HepG2 (cell line): ENCODE data around the gene CDK2. TPM values are rescaled to one million over a fixed set of nuclear protein-coding genes. Genes with fewer than 3 reads are reported as not detected.
"Not testable (repeated sequence)": the region's sequence is repeated elsewhere in the genome, so short reads cannot be mapped to it uniquely, and the experiment has no call there.

Experiments
- ATAC-seq: fragments of 200-7000 bp; cut with Tn5 transposase; 3 replicates; pipeline ENCODE4 v1.9.1; 2020; ENCODE audit warnings: mild to moderate bottlenecking, moderate library complexity
- BruUV-seq: library from RNA; stranded (reverse); fragments of 400-500 nt; replicated peaks from 2 replicates; lab custom pipeline; 2021; lab: Mats Ljungman, UMichigan
- CTCF ChIA-PET: fragments of 300-600 bp; formaldehyde crosslinking; extraction: SDS; loops from one replicate; lab custom pipeline; 2021; ENCODE audit warnings: low total read pairs, inconsistent platforms, low intra/inter-chr PET ratio; lab: Yijun Ruan, JAX
- POLR2A ChIA-PET: fragments of 350-600 bp; sonication (Branson Sonifier 250); formaldehyde crosslinking; loops from one replicate; lab custom pipeline; 2020; ENCODE audit warnings: antibody characterized with exemption, inconsistent platforms; lab: Yijun Ruan, JAX
- DNase-seq: peaks from one replicate; pipeline ENCODE4 v3.0.0-alpha.2; 2015; ENCODE audit warnings: low spot score
- FAIRE-seq: peaks from 3 replicates; lab custom pipeline; 2011; peaks lifted over from hg19 to GRCh38; lab: Jason Lieb, UNC
- H2AFZ ChIP-seq: one replicate; pipeline ENCODE4 v1.6.1; 2011; ENCODE audit warnings: low read length, inconsistent platforms
- H3K27ac ChIP-seq: fragments of 300-600 bp; 3 replicates; pipeline ENCODE4 v1.8.0; 2011; ENCODE audit warnings: mixed run types, mild to moderate bottlenecking, mixed read lengths, low read length, inconsistent platforms; ENCODE audit not compliant: insufficient read depth; ENCODE audit errors: extremely low read length
- H3K27me3 ChIP-seq, 2 experiments: fragments of 200-600 bp in 1 of 2; 2 replicates in 1 of 2; 3 replicates in 1 of 2; pipeline versions ENCODE4 v1.6.0 to v1.8.0; 2011; ENCODE audit warnings: low read length in 2 of 2, mild to moderate bottlenecking in 2 of 2, moderate library complexity in 2 of 2, inconsistent platforms in 1 of 2; ENCODE audit not compliant: insufficient read depth in 2 of 2, control insufficient read depth in 1 of 2
- H3K36me3 ChIP-seq, 2 experiments: fragments of 200-600 bp in 1 of 2; replicated peaks in 1 of 2; 2 replicates in 1 of 2; 3 replicates in 1 of 2; pipeline versions ENCODE4 v1.5.1 to v1.8.0; 2011; ENCODE audit warnings: low read length in 2 of 2, inconsistent platforms in 1 of 2; ENCODE audit not compliant: insufficient read depth in 2 of 2, control insufficient read depth in 1 of 2
- H3K4me1 ChIP-seq: 2 replicates; pipeline ENCODE4 v1.5.1; 2012; ENCODE audit warnings: low read length, inconsistent platforms; ENCODE audit not compliant: insufficient read depth
- H3K4me2 ChIP-seq: 2 replicates; pipeline ENCODE4 v1.6.0; 2011; ENCODE audit warnings: low read depth, low read length, inconsistent platforms
- H3K4me3 ChIP-seq, 3 experiments: fragments of 200-600 bp in 1 of 3; sonication (generic), shearing (Covaris generic) in 1 of 3; replicated peaks in 1 of 3; 2 replicates each; pipeline ENCODE4 v1.5.1; 2011 to 2016; ENCODE audit warnings: low read length in 3 of 3, inconsistent platforms in 2 of 3, low read depth in 2 of 3, mild to moderate bottlenecking in 2 of 3, control low read depth in 1 of 3, mixed read lengths in 1 of 3; ENCODE audit not compliant: insufficient read depth in 1 of 3
- H3K79me2 ChIP-seq: one replicate; pipeline ENCODE4 v1.6.1; 2011; ENCODE audit warnings: low read length, inconsistent platforms; ENCODE audit not compliant: insufficient read depth
- H3K9ac ChIP-seq: 2 replicates; pipeline ENCODE4 v1.6.0; 2011; ENCODE audit warnings: mild to moderate bottlenecking, low read depth, low read length, inconsistent platforms; ENCODE audit not compliant: insufficient read depth
- H3K9me3 ChIP-seq: 2 replicates; pipeline ENCODE4 v1.5.1; 2012; ENCODE audit warnings: mild to moderate bottlenecking, low read length
- H4K20me1 ChIP-seq: 2 replicates; pipeline ENCODE4 v1.6.0; 2011; ENCODE audit warnings: inconsistent platforms, mild to moderate bottlenecking, low read length, moderate library complexity; ENCODE audit not compliant: insufficient read depth
- BHLHE40 ChIP-seq: IDR thresholded peaks from 2 replicates; pipeline ENCODE4 v1.6.1; 2011; ENCODE audit warnings: low read length, improper control_type of control experiment
- CAMTA2 ChIP-seq: sonication (generic); formaldehyde crosslinking; IDR thresholded peaks from 2 replicates; pipeline ENCODE4 v1.4.0; 2020; ENCODE audit warnings: mild to moderate bottlenecking, missing genetic modification reagents, borderline replicate concordance
- CBX1 ChIP-seq: IDR thresholded peaks from one replicate; pipeline ENCODE4 v1.6.1; 2016; ENCODE audit warnings: antibody characterized with exemption, low read depth
- ERF ChIP-seq: IDR thresholded peaks from 2 replicates; pipeline ENCODE4 v1.6.1; 2018; ENCODE audit warnings: missing biosample characterization, missing genetic modification reagents
- FOXA1 ChIP-seq, 2 experiments: fragments of 450-650 bp in 1 of 2; sonication (generic) in 1 of 2; formaldehyde crosslinking in 1 of 2; IDR thresholded peaks; 2 replicates each; pipeline versions ENCODE4 v1.4.0 to v1.6.1; 2016 to 2020; ENCODE audit warnings: missing genetic modification reagents in 1 of 2
- HMG20A ChIP-seq: IDR thresholded peaks from 2 replicates; pipeline ENCODE4 v1.6.1; 2016; ENCODE audit warnings: borderline replicate concordance
- LCORL ChIP-seq, 2 experiments: fragments of 450-650 bp in 1 of 2; sonication (generic) in 1 of 2; formaldehyde crosslinking in 1 of 2; IDR thresholded peaks; 2 replicates each; pipeline versions ENCODE4 v1.5.0 to v1.6.1; 2017 to 2020; ENCODE audit warnings: antibody characterized with exemption in 1 of 2, missing genetic modification reagents in 1 of 2
- NAIF1 ChIP-seq: sonication (generic); formaldehyde crosslinking; IDR thresholded peaks from 2 replicates; pipeline ENCODE4 v1.5.0; 2020; ENCODE audit warnings: mild to moderate bottlenecking, missing genetic modification reagents, borderline replicate concordance
- NFIC ChIP-seq: IDR thresholded peaks from 2 replicates; pipeline ENCODE4 v1.6.1; 2012; ENCODE audit warnings: mild to moderate bottlenecking, low read length, inconsistent platforms
- PPARG ChIP-seq: conservative IDR thresholded peaks from 2 replicates; pipeline ENCODE4 v1.6.1; 2016; ENCODE audit warnings: missing biosample characterization, missing genetic modification reagents
- RARA ChIP-seq: IDR thresholded peaks from 2 replicates; pipeline ENCODE4 v1.6.1; 2016; ENCODE audit warnings: missing genetic modification reagents, missing compliant biosample characterization
- SAP130 ChIP-seq: IDR thresholded peaks from 2 replicates; pipeline ENCODE4 v1.6.1; 2016; ENCODE audit warnings: low read depth
- SMARCE1 ChIP-seq: fragments of 450-650 bp; IDR thresholded peaks from 2 replicates; pipeline ENCODE4 v1.6.1; 2017; ENCODE audit warnings: borderline replicate concordance
- TMF1 ChIP-seq: sonication (generic); formaldehyde crosslinking; IDR thresholded peaks from 2 replicates; pipeline ENCODE4 v1.8.1; 2022; ENCODE audit warnings: low read depth, missing genetic modification reagents
- ZGPAT ChIP-seq: IDR thresholded peaks from 2 replicates; pipeline ENCODE4 v1.6.1; 2016; ENCODE audit warnings: mild to moderate bottlenecking
- ZNF496 ChIP-seq: sonication (generic); formaldehyde crosslinking; IDR thresholded peaks from 2 replicates; pipeline ENCODE4 v1.8.1; 2023; ENCODE audit warnings: mild to moderate bottlenecking, moderate library complexity, missing genetic modification reagents; ENCODE audit not compliant: insufficient replicate concordance
- ZNF552 ChIP-seq: sonication (generic); formaldehyde crosslinking; IDR thresholded peaks from 2 replicates; pipeline ENCODE4 v1.9.0; 2022; ENCODE audit warnings: missing genetic modification reagents, mild to moderate bottlenecking, borderline replicate concordance
- ZNF569 ChIP-seq: sonication (generic); formaldehyde crosslinking; IDR thresholded peaks from 2 replicates; pipeline ENCODE4 v1.5.0; 2020; ENCODE audit warnings: mild to moderate bottlenecking, missing genetic modification reagents, moderate library complexity, borderline replicate concordance
- WGBS: methylation state at CpG from one replicate; pipeline ENCODE4 v1.1.6; 2017; ENCODE audit warnings: low lambda C conversion rate; 5-methylcytosine and 5-hydroxymethylcytosine counted together
- in situ Hi-C: cut with HindIII; loops from 2 replicates; pipeline ENCODE4 v1.10.0; 2017; ENCODE audit warnings: low pct_unique_long_range_greater_than_20kb; ENCODE audit not compliant: extremely low pct_ligation_motif_present
- intact Hi-C: fragments of 100-400 bp; cut with micrococcal nuclease; formaldehyde crosslinking; loops from one replicate; pipeline ENCODE4 v1.10.0; 2022; ENCODE audit not compliant: unreplicated experiment
- polyA plus RNA-seq, 8 experiments: library from polyadenylated mRNA; depleted of rRNA in 3 of 8; stranded (reverse) in 7 of 8; unstranded in 1 of 8; fragments of >200 nt; fragmentation: Illumina TruSeq in 4 of 8; extraction: Trizol in 4 of 8; gene quantifications; 2 replicates each; pipeline versions ENCODE4 v1.2.1 to v1.2.3, GENCODE V29; 2011 to 2016; ENCODE audit warnings: low read depth in 4 of 8, missing spikeins in 1 of 8, mixed read lengths in 1 of 8; ENCODE audit not compliant: insufficient read depth in 1 of 8
- total RNA-seq, 5 experiments: library from RNA; depleted of rRNA; stranded (reverse); fragments of >200 nt; fragmentation: Illumina TruSeq; extraction: Trizol; gene quantifications; 2 replicates each; pipeline ENCODE4 v1.2.3, GENCODE V29; 2016; ENCODE audit warnings: low read depth in 1 of 5

CDK2 gene
- total and polyA plus RNA-seq, 2 of the 13 experiments (the other 11 are each of a cell fraction or from before 2014, with no cell fraction given), result 47.5 to 52.6 TPM

- TF ChIP-seq ZGPAT (CRISPR knock-in tag) (peak; percentile 15; the same call in 1 of the 2 replicates), ZNF552 (CRISPR knock-in tag) (no peak), FOXA1 (IDR thresholded peaks at IDR 0.05) (no peak), FOXA1 (CRISPR knock-in tag; IDR thresholded peaks at IDR 0.05) (peak; percentile 39; the same call in 1 of the 2 replicates), SAP130 (CRISPR knock-in tag) (peak; percentile 35; the same call in 1 of the 2 replicates), CAMTA2 (CRISPR knock-in tag) (no peak), ZNF496 (no peak), NAIF1 (CRISPR knock-in tag) (no peak), CBX1 (no peak), LCORL (IDR thresholded peaks at IDR 0.05) (no peak), LCORL (CRISPR knock-in tag; IDR thresholded peaks at IDR 0.05) (peak; percentile 15; the same call in 1 of the 2 replicates), SMARCE1 (no peak), BHLHE40 (no peak), NFIC (no peak), ERF (CRISPR knock-in tag) (peak; percentile 42; the same call in 1 of the 2 replicates), PPARG (CRISPR knock-in tag) (peak; percentile 40; the same call in 1 of the 2 replicates), TMF1 (CRISPR knock-in tag) (no peak), RARA (CRISPR knock-in tag) (0 out of 2 replicates have a peak, but pooled peaks have one; percentile 20), ZNF569 (CRISPR knock-in tag) (no peak), HMG20A (no peak)
These were observed 35.0 kb downstream of the CDK2 start (continued) for GRCh38 chr12:56001487-56002100.

- BruUV-seq, ATAC-seq, in situ Hi-C loops, H3K4me2 ChIP-seq, H2AFZ ChIP-seq, DNase-seq, CTCF ChIA-PET, intact Hi-C loops, H3K79me2 ChIP-seq, H3K9ac ChIP-seq, H4K20me1 ChIP-seq, H3K27ac ChIP-seq, H3K27me3 ChIP-seq, FAIRE-seq, H3K4me3 ChIP-seq, H3K9me3 ChIP-seq: not testable (repeated sequence)
- WGBS, result 94% methylated on average over 5 of the region's 5 CpGs
- H3K36me3 ChIP-seq, result peaks cover 11 to 21% of the 10 kb centered on the region in 2 experiments; a peak in 4 of 5 replicates
- POLR2A ChIA-PET, result interaction anchor here (0.7 kb wide), 1 partner anchor 29 kb away, joined by 3 read pairs; the partner anchor contains the start of gene RAB5B
- H3K4me1 ChIP-seq, result peaks cover 64% of the 10 kb centered on the region
These were observed 36.7 kb downstream of the CDK2 start for GRCh38 chr12:56003376-56003775.
